Prostate gland (tissue), 2 donors: ENCODE measurements around the gene C17orf67. TPM values are rescaled to one million over a fixed set of nuclear protein-coding genes. Genes with fewer than 3 reads are reported as not detected.

Experiments
- DNase-seq: peaks from one replicate; pipeline ENCODE4 v3.0.0-alpha.2; 2019; ENCODE audit warnings: low spot score
- H3K27ac ChIP-seq, 2 donors: fragments of 200-600 bp; sonication (generic); 2 replicates each; pipeline ENCODE4 v1.5.1; 2017 to 2019
- H3K27me3 ChIP-seq: fragments of 200-600 bp; sonication (generic); replicated peaks from 2 replicates; pipeline ENCODE4 v1.5.1; 2019; ENCODE audit not compliant: insufficient read depth
- H3K36me3 ChIP-seq, 2 donors: fragments of 200-600 bp; sonication (generic); 1 replicate in 1 of 2; 2 replicates in 1 of 2; pipeline versions ENCODE4 v1.5.1 to v1.8.1; 2017 to 2019
- H3K4me1 ChIP-seq: fragments of 200-600 bp; sonication (generic); replicated peaks from 2 replicates; pipeline ENCODE4 v1.5.1; 2019
- H3K4me3 ChIP-seq, 2 donors: fragments of 200-600 bp; sonication (generic); 2 replicates each; pipeline ENCODE4 v1.5.1; 2017 to 2019
- H3K9me3 ChIP-seq: fragments of 200-600 bp; sonication (generic); 2 replicates; pipeline ENCODE4 v1.5.1; 2017
- POLR2A ChIP-seq: fragments of 450-650 bp; IDR thresholded peaks from one replicate; pipeline ENCODE4 v1.6.1; 2016; ENCODE audit warnings: antibody characterized with exemption, mild to moderate bottlenecking
- POLR2AphosphoS5 ChIP-seq: sonication (generic); formaldehyde crosslinking; IDR thresholded peaks from one replicate; pipeline ENCODE4 v1.6.1; 2017; ENCODE audit warnings: antibody characterized with exemption
- WGBS: methylation state at CpG from one replicate; pipeline ENCODE4 v1.1.5; 2018; 5-methylcytosine and 5-hydroxymethylcytosine counted together
- intact Hi-C: fragments of 100-400 bp; cut with DNase I; formaldehyde crosslinking; loops from one replicate; pipeline ENCODE4 v1.14.2; 2022
- total RNA-seq, 2 donors: library from RNA; depleted of rRNA; stranded (reverse); fragments of >200 nt; gene quantifications; one replicate each; pipeline ENCODE4 v1.1.0, GENCODE V29; 2016
- TF ChIP-seq, protein P1 (sequence below), 4 experiments: fragments of 200-600 bp in 2 of 4; fragments of 450-650 bp in 2 of 4; sonication (generic) in 2 of 4; IDR thresholded peaks; 1 replicate in 3 of 4; 2 replicates in 1 of 4; pipeline ENCODE4 v1.5.1; 2016 to 2019; ENCODE audit warnings: antibody characterized with exemption in 4 of 4, mild to moderate bottlenecking in 2 of 4, moderate library complexity in 2 of 4

The C17orf67 gene
- total RNA-seq, 2 donors from 2014 or later, result 2.5 to 2.6 TPM

DNA sequence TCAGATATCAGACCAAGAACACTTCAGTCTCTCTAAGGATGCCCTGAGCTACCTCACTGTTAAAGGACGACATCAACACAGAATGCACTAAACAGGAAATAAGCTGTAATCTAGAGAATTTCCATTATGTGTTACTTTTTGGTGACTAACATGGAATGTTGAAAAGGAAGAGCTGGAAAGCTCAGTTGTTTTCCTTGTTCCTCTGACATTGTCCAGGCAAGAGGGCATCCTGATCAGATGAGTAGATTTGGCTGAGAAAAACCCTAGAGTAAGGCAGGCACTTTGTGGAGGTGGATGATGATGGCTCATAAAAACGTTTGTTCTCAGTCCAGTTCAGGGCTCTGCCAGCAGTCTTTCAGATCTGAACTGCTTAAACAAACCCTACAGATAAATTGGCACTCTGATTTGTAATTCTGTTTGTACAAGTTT is 34.2 kb upstream of the C17orf67 start:
- 5% methylated on average over 2 of the region's 2 CpGs for WGBS
- Histone ChIP-seq H3K36me3 (no peaks in the 10 kb centered on the region), H3K27me3 (no peaks in the 10 kb centered on the region), H3K27ac (no peak overlapping the region), H3K4me1 (no peaks in the 10 kb centered on the region), H3K9me3 (no peaks in the 10 kb centered on the region), H3K4me3 (no peak overlapping the region)
- TF ChIP-seq POLR2AphosphoS5 (peak; percentile 64), POLR2A (no peak)
- intact Hi-C loops, result no loop called here
- peak; percentile 21 for DNase-seq

DNA sequence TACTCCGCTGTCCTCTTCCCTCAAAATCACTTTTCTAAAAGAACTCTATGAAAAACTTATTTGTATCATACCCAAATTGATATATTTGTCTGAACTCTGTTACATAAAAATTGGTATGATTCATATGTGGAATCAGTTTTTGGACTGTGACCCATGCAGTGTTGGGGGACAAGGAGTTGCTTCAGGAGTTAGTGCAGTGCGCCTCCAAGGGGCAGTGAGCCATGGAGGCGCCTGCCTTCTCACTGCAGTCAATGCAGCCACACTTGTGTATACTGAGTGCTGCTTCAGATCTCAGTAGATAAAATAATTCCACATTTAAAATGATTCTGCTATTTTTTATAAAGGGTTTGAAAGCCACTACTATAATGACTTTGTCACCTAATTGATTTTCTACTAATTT is 32.8 kb upstream of the C17orf67 start:
- no peak for DNase-seq
- H3K36me3 ChIP-seq, result peaks cover 0 to 3% of the 10 kb centered on the region in 2 donors
- WGBS, result 32% methylated on average over 3 of the region's 3 CpGs
- no peaks in the 10 kb centered on the region for H3K9me3 ChIP-seq
- intact Hi-C loops, result no loop called here
- no peak overlapping the region for H3K4me3 ChIP-seq
- H3K4me1 ChIP-seq, result no peaks in the 10 kb centered on the region
- TF ChIP-seq POLR2AphosphoS5 (no peak), POLR2A (no peak)
- TF ChIP-seq, protein P1, sequence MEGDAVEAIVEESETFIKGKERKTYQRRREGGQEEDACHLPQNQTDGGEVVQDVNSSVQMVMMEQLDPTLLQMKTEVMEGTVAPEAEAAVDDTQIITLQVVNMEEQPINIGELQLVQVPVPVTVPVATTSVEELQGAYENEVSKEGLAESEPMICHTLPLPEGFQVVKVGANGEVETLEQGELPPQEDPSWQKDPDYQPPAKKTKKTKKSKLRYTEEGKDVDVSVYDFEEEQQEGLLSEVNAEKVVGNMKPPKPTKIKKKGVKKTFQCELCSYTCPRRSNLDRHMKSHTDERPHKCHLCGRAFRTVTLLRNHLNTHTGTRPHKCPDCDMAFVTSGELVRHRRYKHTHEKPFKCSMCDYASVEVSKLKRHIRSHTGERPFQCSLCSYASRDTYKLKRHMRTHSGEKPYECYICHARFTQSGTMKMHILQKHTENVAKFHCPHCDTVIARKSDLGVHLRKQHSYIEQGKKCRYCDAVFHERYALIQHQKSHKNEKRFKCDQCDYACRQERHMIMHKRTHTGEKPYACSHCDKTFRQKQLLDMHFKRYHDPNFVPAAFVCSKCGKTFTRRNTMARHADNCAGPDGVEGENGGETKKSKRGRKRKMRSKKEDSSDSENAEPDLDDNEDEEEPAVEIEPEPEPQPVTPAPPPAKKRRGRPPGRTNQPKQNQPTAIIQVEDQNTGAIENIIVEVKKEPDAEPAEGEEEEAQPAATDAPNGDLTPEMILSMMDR (IDR thresholded peaks at IDR 0.05), result no peak
- H3K27ac ChIP-seq, result no peak overlapping the region
- no peaks in the 10 kb centered on the region for H3K27me3 ChIP-seq

DNA sequence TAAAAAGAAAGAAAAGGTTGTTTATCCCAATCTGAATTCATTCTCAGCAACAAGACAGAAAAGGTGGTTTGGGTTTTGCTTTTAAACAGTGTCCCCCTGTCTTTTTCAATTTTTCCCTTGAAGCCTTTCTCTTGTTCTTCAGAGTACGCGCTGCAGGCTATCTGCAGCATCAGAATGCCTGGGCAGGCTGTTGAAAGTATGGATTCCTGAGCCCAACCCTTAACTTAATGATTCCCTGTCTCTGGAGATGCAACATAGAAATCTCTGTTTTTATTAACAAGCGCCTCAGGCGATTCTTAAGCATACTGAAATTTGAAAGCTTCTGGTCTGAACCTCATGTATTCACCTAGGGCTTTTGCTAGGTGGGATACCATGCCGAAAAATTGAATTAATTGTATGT is 32.4 kb upstream of the C17orf67 start:
- H3K4me1 ChIP-seq, result no peaks in the 10 kb centered on the region
- no peak overlapping the region for H3K4me3 ChIP-seq
- H3K36me3 ChIP-seq, result peaks cover 0 to 3% of the 10 kb centered on the region in 2 donors
- DNase-seq, result no peak
- H3K27me3 ChIP-seq, result no peaks in the 10 kb centered on the region
- H3K9me3 ChIP-seq, result no peaks in the 10 kb centered on the region
- no peak for TF ChIP-seq POLR2A
- WGBS, result 80% methylated on average over 5 of the region's 5 CpGs
- intact Hi-C loops, result no loop called here
- H3K27ac ChIP-seq, result no peak overlapping the region

DNA sequence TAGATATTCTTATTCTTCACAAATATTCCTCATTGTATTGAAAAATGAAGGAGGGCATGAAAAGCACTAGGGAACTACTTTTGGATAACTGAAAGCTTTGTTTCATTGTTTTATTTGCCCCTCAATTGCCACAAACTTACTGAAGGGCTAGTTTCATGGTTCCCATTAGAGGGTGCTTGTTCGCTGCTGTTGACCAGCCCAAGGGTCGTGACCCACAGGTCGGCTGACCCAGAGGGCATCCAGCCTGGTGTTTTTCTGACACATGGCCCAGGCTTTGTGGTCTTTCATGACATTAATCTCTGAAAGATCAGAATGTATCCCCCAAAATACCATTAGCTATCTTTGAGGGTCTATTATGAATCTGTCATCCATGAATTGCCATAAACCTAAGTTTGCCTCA is 30.3 kb upstream of the C17orf67 start:
- 58% methylated on average over 3 of the region's 3 CpGs for WGBS
- peaks cover 0 to 3% of the 10 kb centered on the region in 2 donors for H3K36me3 ChIP-seq

DNA sequence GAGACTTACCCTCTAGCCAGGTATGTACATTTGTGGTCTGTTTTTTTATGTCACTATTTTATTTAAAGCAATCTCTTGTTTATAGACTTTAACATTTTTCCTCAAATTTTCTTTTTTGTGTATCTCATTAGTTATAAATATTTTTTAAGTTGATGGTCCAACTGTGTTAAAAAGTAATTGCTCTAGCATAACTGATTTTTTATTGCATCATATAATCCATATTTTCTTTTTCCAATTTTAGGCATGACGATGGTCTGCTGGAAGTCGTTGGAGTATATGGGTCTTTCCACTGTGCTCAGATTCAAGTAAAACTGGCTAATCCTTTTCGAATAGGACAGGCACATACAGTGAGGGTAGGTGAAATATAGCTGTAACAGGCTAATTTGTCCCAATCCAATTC is 28.2 kb upstream of the C17orf67 start:
- H3K4me3 ChIP-seq, result no peak overlapping the region
- 95% methylated on average over 3 of the region's 3 CpGs for WGBS
- no peaks in the 10 kb centered on the region for H3K27me3 ChIP-seq
- no peak overlapping the region for H3K27ac ChIP-seq
- no peaks in the 10 kb centered on the region for H3K4me1 ChIP-seq
- intact Hi-C loops, result no loop called here
- DNase-seq, result no peak
- TF ChIP-seq POLR2A (no peak), POLR2AphosphoS5 (no peak)
- TF ChIP-seq, protein P1 (IDR thresholded peaks at IDR 0.05), result no peak
- H3K36me3 ChIP-seq, result peaks cover 0 to 3% of the 10 kb centered on the region in 2 donors
- H3K9me3 ChIP-seq, result no peaks in the 10 kb centered on the region

More for the DNA sequence above, 30.3 kb upstream of the C17orf67 start:
- intact Hi-C loops, result no loop called here
- no peaks in the 10 kb centered on the region for H3K27me3 ChIP-seq
- no peaks in the 10 kb centered on the region for H3K9me3 ChIP-seq
- H3K27ac ChIP-seq, result no peak overlapping the region
- no peak for DNase-seq
- H3K4me1 ChIP-seq, result no peaks in the 10 kb centered on the region
- TF ChIP-seq POLR2A (no peak), POLR2AphosphoS5 (no peak)
- TF ChIP-seq, protein P1 (IDR thresholded peaks at IDR 0.05), result no peak
- H3K4me3 ChIP-seq, result no peak overlapping the region

DNA sequence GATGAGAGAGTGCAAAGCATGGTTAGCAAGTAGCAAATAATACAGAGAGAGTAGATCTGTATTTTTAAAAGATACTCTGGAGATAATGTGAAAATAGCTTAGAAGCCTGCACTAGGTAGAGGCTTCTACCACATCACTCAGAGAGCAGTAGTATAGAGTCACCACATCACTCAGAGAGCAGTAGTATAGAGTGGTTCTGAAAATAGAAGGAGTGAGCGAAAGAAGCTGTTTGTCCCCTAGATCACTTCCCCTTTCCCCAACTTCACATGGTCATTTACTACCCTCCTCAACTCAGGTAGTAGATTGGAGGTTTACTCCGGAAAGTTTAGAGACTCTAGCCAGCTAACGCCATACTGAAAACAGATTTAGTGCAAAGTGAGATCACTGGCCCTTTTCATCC is 17.3 kb upstream of the C17orf67 start:
- no peak for DNase-seq
- TF ChIP-seq, protein P1 (IDR thresholded peaks at IDR 0.05), result no peak
- TF ChIP-seq POLR2AphosphoS5 (no peak), POLR2A (no peak)
- Histone ChIP-seq H3K27ac (no peak overlapping the region), H3K4me3 (no peak overlapping the region), H3K27me3 (no peaks in the 10 kb centered on the region), H3K36me3 (no peaks in the 10 kb centered on the region), H3K4me1 (no peaks in the 10 kb centered on the region), H3K9me3 (no peaks in the 10 kb centered on the region)
- 64% methylated on average over 3 of the region's 3 CpGs for WGBS
- intact Hi-C loops, result no loop called here
